DOHH2 (cell line): ENCODE results near the gene JMY.

Experiments
- H3F3A ChIP-seq: fragments of 200-600 bp; sonication (generic), shearing (Covaris generic); 2 replicates; pipeline ENCODE4 v1.6.0; 2016; ENCODE audit warnings: antibody characterized with exemption, mild to moderate bottlenecking; ENCODE audit not compliant: control insufficient read depth, insufficient read depth
- H3K27ac ChIP-seq: fragments of 200-600 bp; sonication (generic); 2 replicates; pipeline ENCODE4 v1.5.1; 2014; ENCODE audit warnings: low read depth, mild to moderate bottlenecking, low read length, moderate library complexity
- H3K27me3 ChIP-seq: fragments of 200-600 bp; sonication (generic); 2 replicates; pipeline ENCODE4 v1.6.1; 2014; ENCODE audit warnings: mild to moderate bottlenecking, low read length, mixed read lengths; ENCODE audit not compliant: control insufficient read depth
- H3K36me3 ChIP-seq: fragments of 200-600 bp; sonication (generic); 2 replicates; pipeline ENCODE4 v1.6.1; 2014; ENCODE audit warnings: mild to moderate bottlenecking, low read length, moderate library complexity, mixed read lengths; ENCODE audit not compliant: control insufficient read depth
- H3K4me1 ChIP-seq: fragments of 200-600 bp; sonication (generic); 2 replicates; pipeline ENCODE4 v1.6.1; 2014; ENCODE audit warnings: mild to moderate bottlenecking, low read length, mixed read lengths; ENCODE audit not compliant: control insufficient read depth
- H3K4me2 ChIP-seq: fragments of 200-600 bp; sonication (generic); 2 replicates; pipeline ENCODE4 v1.6.0; 2014; ENCODE audit warnings: mild to moderate bottlenecking, low read length, moderate library complexity
- H3K4me3 ChIP-seq: fragments of 200-600 bp; sonication (generic); 2 replicates; pipeline ENCODE4 v1.5.1; 2014; ENCODE audit warnings: mild to moderate bottlenecking, low read length, mixed read lengths
- H3K79me2 ChIP-seq: fragments of 200-600 bp; sonication (generic); 2 replicates; pipeline ENCODE4 v1.6.1; 2014; ENCODE audit warnings: mild to moderate bottlenecking, low read length, mixed read lengths; ENCODE audit not compliant: control insufficient read depth
- H3K9me2 ChIP-seq: fragments of 200-600 bp; sonication (generic); replicated peaks from 2 replicates; pipeline ENCODE4 v1.6.1; 2014; ENCODE audit warnings: mild to moderate bottlenecking, low read length, mixed read lengths; ENCODE audit not compliant: control insufficient read depth
- H3K9me3 ChIP-seq: fragments of 200-600 bp; sonication (generic); 2 replicates; pipeline ENCODE4 v1.6.1; 2014; ENCODE audit warnings: antibody characterized with exemption, low read length, mixed read lengths; ENCODE audit not compliant: control insufficient read depth, insufficient read depth
- H4K20me1 ChIP-seq: fragments of 200-600 bp; sonication (generic); 2 replicates; pipeline ENCODE4 v1.6.0; 2014; ENCODE audit warnings: low read depth, mild to moderate bottlenecking, antibody characterized with exemption, low read length, moderate library complexity; ENCODE audit not compliant: control insufficient read depth, insufficient read depth
- CTCF ChIP-seq: fragments of 200-600 bp; sonication (generic); IDR thresholded peaks from one replicate; pipeline ENCODE4 v1.5.1; 2014; ENCODE audit warnings: antibody characterized with exemption, mild to moderate bottlenecking, low read depth, low read length; ENCODE audit not compliant: poor library complexity, severe bottlenecking
- EZH2phosphoT487 ChIP-seq: fragments of 200-600 bp; sonication (generic); IDR thresholded peaks from 2 replicates; pipeline ENCODE4 v1.6.1; 2017; ENCODE audit warnings: borderline replicate concordance, mild to moderate bottlenecking, antibody characterized with exemption, low read length, moderate library complexity, mixed read lengths

Gene JMY

GRCh38 chr5:79287380-79287779 lies 51.4 kb downstream of the JMY start:
- Histone ChIP-seq H3K9me3 (no peaks in the 10 kb centered on the region), H3K27me3 (no peaks in the 10 kb centered on the region), H4K20me1 (no peaks in the 10 kb centered on the region), H3K27ac (no peak overlapping the region), H3F3A (no peaks in the 10 kb centered on the region), H3K36me3 (no peaks in the 10 kb centered on the region), H3K79me2 (no peaks in the 10 kb centered on the region), H3K4me1 (no peaks in the 10 kb centered on the region), H3K9me2 (no peaks in the 10 kb centered on the region), H3K4me2 (no peak overlapping the region), H3K4me3 (no peak overlapping the region)
- TF ChIP-seq EZH2phosphoT487: no peak
- no peak for TF ChIP-seq CTCF

GRCh38 chr5:79287907-79288306 lies 52.0 kb downstream of the JMY start:
- no peak overlapping the region for H3K4me2 ChIP-seq
- no peaks in the 10 kb centered on the region for H3K27me3 ChIP-seq
- H3K9me2 ChIP-seq: no peaks in the 10 kb centered on the region
- no peaks in the 10 kb centered on the region for H4K20me1 ChIP-seq
- H3K4me1 ChIP-seq: no peaks in the 10 kb centered on the region
- no peak overlapping the region for H3K27ac ChIP-seq
- H3K9me3 ChIP-seq: no peaks in the 10 kb centered on the region
- no peaks in the 10 kb centered on the region for H3F3A ChIP-seq
- no peak for TF ChIP-seq CTCF
- TF ChIP-seq EZH2phosphoT487: no peak
- no peaks in the 10 kb centered on the region for H3K36me3 ChIP-seq
- no peak overlapping the region for H3K4me3 ChIP-seq
- no peaks in the 10 kb centered on the region for H3K79me2 ChIP-seq

- no peak overlapping the region for H3K4me2 ChIP-seq
- no peaks in the 10 kb centered on the region for H3K36me3 ChIP-seq
- H3K27ac ChIP-seq: no peak overlapping the region
- TF ChIP-seq EZH2phosphoT487 (no peak), CTCF (no peak)
- H3K4me3 ChIP-seq: no peak overlapping the region
- H3K79me2 ChIP-seq: no peaks in the 10 kb centered on the region
- no peaks in the 10 kb centered on the region for H3K9me2 ChIP-seq
- H4K20me1 ChIP-seq: no peaks in the 10 kb centered on the region
- no peaks in the 10 kb centered on the region for H3F3A ChIP-seq
- no peaks in the 10 kb centered on the region for H3K4me1 ChIP-seq
- no peaks in the 10 kb centered on the region for H3K9me3 ChIP-seq
- H3K27me3 ChIP-seq: no peaks in the 10 kb centered on the region
Observed at GRCh38 chr5:79295029-79295428, 59.1 kb downstream of the JMY start.

- Histone ChIP-seq H3K4me1 (no peaks in the 10 kb centered on the region), H3F3A (no peaks in the 10 kb centered on the region), H3K9me2 (no peaks in the 10 kb centered on the region), H4K20me1 (no peaks in the 10 kb centered on the region), H3K4me2 (no peak overlapping the region), H3K79me2 (no peaks in the 10 kb centered on the region), H3K9me3 (no peaks in the 10 kb centered on the region), H3K27ac (no peak overlapping the region), H3K27me3 (no peaks in the 10 kb centered on the region), H3K36me3 (no peaks in the 10 kb centered on the region), H3K4me3 (no peak overlapping the region)
- TF ChIP-seq EZH2phosphoT487 (no peak), CTCF (no peak)
Observed at GRCh38 chr5:79297661-79298060, 61.7 kb downstream of the JMY start.
